Transverse colon (tissue), 4 donors: Measurements from ENCODE around the gene AXIN1. TPM values are rescaled to one million over a fixed set of nuclear protein-coding genes. Genes with fewer than 3 reads are reported as not detected.
A peak's percentile ranks its signal among the peaks of the same experiment; 100 is the strongest.

Source experiments
- DNase-seq: peaks from one replicate; pipeline ENCODE4 v3.0.0-alpha.2; 2019
- H3K27ac ChIP-seq, 4 donors: fragments of 200-600 bp; sonication (generic); 2 replicates each; pipeline ENCODE4 v1.5.1; 2016 to 2018; ENCODE audit warnings: inconsistent platforms in 4 of 4
- H3K27me3 ChIP-seq: fragments of 200-600 bp; sonication (generic); 2 replicates; pipeline ENCODE4 v1.5.1; 2017; ENCODE audit warnings: inconsistent platforms
- H3K36me3 ChIP-seq, 4 donors: fragments of 200-600 bp; sonication (generic); 2 replicates each; pipeline ENCODE4 v1.5.1; 2017 to 2019; ENCODE audit warnings: inconsistent platforms in 4 of 4
- H3K4me1 ChIP-seq, 4 donors: fragments of 200-600 bp; sonication (generic); 2 replicates each; pipeline ENCODE4 v1.5.1; 2017 to 2020; ENCODE audit warnings: inconsistent platforms in 4 of 4
- H3K4me3 ChIP-seq, 4 donors: fragments of 200-600 bp; sonication (generic); 1 replicate in 1 of 4; 2 replicates in 3 of 4; pipeline versions ENCODE4 v1.5.1 to v1.6.1; 2017 to 2019; ENCODE audit warnings: inconsistent platforms in 4 of 4
- H3K9me3 ChIP-seq, 2 donors: fragments of 200-600 bp; sonication (generic); 2 replicates each; pipeline ENCODE4 v1.5.1; 2017 to 2019; ENCODE audit warnings: inconsistent platforms in 2 of 2
- EP300 ChIP-seq: sonication (generic); formaldehyde crosslinking; IDR thresholded peaks from one replicate; pipeline ENCODE4 v1.6.1; 2017; ENCODE audit warnings: antibody characterized with exemption, low read depth
- POLR2A ChIP-seq: fragments of 450-650 bp; IDR thresholded peaks from one replicate; pipeline ENCODE4 v1.6.1; 2016; ENCODE audit warnings: antibody characterized with exemption, mild to moderate bottlenecking, moderate library complexity
- POLR2AphosphoS5 ChIP-seq, 3 donors: sonication (generic); formaldehyde crosslinking; IDR thresholded peaks; one replicate each; pipeline ENCODE4 v1.6.1; 2016; ENCODE audit warnings: antibody characterized with exemption in 3 of 3
- WGBS, 2 donors: methylation state at CpG; one replicate each; pipeline ENCODE4 v1.1.5; 2018; ENCODE audit warnings: low coverage in 1 of 2; 5-methylcytosine and 5-hydroxymethylcytosine counted together
- in situ Hi-C, 4 donors: fragments of 200-750 bp; cut with MboI; loops; one replicate each; pipeline versions ENCODE4 v1.15.0 to v1.15.1; 2017; ENCODE audit warnings: low sequenced_read_pairs in 3 of 4, low pct_ligation_motif_present in 1 of 4, low pct_unique_long_range_greater_than_20kb in 1 of 4
- intact Hi-C: fragments of 100-400 bp; cut with DNase I; formaldehyde crosslinking; loops from one replicate; pipeline ENCODE4 v1.15.1; 2023; ENCODE audit warnings: low total_unique reads
- total RNA-seq, 4 donors: library from RNA; depleted of rRNA; stranded (reverse); fragments of >200 nt; gene quantifications; one replicate each; pipeline ENCODE4 v1.1.0, GENCODE V29; 2016
- TF ChIP-seq, protein P1 (sequence below), 5 experiments: fragments of 200-600 bp in 3 of 5; fragments of 450-650 bp in 2 of 5; sonication (generic) in 3 of 5; IDR thresholded peaks; 1 replicate in 2 of 5; 2 replicates in 3 of 5; pipeline ENCODE4 v1.5.1; 2016 to 2017; ENCODE audit warnings: antibody characterized with exemption in 5 of 5, inconsistent platforms in 3 of 5, mild to moderate bottlenecking in 2 of 5, moderate library complexity in 1 of 5

The AXIN1 gene
- total RNA-seq, 4 donors from 2014 or later, result 41.4 to 73.7 (median 58.7) TPM

DNA sequence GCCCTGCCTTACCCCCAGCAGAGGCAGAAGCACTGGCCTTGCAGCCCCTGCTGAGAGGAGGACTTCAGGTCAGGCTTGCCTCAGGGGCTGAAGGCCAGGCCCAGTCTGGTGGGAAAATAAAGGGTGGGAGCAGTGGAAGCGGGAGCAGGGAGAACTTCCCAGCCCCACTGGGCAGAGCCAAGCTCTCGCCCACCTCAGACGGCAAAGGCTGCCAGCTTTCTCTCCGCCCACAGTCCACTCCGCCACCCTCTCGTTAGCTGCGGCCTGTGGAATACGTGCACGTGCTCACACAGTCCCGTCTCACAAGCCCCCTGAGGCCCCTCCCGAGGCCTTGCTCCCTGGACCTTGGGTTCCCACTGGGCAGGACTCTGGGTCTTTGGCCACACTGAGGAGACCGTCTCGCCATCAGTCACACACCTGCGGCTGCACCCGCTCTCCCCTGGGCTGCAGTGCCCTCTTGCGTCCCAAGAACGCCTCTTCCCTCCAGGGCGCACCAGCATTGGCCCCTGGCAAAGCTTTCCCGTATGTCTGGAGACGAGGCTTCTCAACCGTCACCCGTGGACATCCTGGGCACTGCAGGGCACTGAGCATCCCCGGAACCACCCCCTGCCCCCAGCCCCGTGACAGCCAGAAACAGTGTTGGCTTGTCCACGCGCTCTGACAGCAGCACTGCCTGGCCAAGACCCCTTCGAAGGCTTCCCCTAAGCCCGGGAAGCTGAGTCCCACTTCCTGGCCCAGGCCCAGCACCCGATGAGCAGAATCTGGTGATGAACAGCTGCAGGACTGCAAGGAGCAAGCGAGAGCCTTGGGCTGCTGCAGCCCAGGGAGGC is 9.6 kb upstream of the AXIN1 start:
- 32% methylated on average over 26 of the region's 30 CpGs; no CpG with 5 or more reads in 1 of the 2 donors for WGBS, 2 donors
- peaks cover 0 to 6% (median 3%) of the 10 kb centered on the region in 4 donors for H3K4me1 ChIP-seq
- H3K9me3 ChIP-seq, result no peaks in the 10 kb centered on the region
- H3K27me3 ChIP-seq, result peaks cover 17% of the 10 kb centered on the region
- H3K36me3 ChIP-seq, result no peaks in the 10 kb centered on the region
- no peak overlapping the region for H3K4me3 ChIP-seq
- H3K27ac ChIP-seq, result no peak overlapping the region
- peak; percentile 84 for DNase-seq
- no peak for TF ChIP-seq EP300
- TF ChIP-seq, protein P1, sequence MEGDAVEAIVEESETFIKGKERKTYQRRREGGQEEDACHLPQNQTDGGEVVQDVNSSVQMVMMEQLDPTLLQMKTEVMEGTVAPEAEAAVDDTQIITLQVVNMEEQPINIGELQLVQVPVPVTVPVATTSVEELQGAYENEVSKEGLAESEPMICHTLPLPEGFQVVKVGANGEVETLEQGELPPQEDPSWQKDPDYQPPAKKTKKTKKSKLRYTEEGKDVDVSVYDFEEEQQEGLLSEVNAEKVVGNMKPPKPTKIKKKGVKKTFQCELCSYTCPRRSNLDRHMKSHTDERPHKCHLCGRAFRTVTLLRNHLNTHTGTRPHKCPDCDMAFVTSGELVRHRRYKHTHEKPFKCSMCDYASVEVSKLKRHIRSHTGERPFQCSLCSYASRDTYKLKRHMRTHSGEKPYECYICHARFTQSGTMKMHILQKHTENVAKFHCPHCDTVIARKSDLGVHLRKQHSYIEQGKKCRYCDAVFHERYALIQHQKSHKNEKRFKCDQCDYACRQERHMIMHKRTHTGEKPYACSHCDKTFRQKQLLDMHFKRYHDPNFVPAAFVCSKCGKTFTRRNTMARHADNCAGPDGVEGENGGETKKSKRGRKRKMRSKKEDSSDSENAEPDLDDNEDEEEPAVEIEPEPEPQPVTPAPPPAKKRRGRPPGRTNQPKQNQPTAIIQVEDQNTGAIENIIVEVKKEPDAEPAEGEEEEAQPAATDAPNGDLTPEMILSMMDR (IDR thresholded peaks at IDR 0.05), result peak; percentile 66 to 90 (median 79)
- in situ Hi-C loops, result no loop called here
- intact Hi-C loops, result no loop called here

DNA sequence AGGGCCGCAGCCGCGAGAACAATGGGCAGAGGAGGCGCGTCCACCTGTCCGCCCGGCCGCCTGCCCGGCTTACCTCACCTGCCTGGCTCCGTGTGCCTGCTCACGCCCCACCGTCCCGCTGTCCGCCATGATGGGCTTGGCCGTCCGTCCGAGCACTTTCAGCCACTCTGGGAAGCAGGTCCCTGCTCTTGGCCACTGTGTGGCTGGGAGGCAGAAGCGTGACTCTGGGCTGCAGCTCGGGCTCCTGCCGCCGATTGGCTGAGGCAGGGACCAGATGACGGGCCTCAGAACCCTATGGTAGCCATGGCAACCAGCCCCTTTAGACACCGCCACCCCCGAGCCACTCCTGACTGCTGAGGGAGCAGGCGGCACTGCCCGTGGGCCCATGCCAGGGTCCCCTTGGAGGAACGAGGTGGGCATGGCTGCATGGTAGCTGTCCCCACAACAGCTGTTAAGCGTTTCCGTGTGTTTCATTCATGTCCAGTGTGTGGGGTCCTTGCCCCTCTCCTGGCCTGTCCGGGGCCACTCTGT is 8.9 kb upstream of the AXIN1 start:
- DNase-seq, result no peak
- peaks cover 0 to 6% (median 3%) of the 10 kb centered on the region in 4 donors for H3K4me1 ChIP-seq
- no peak overlapping the region for H3K27ac ChIP-seq
- in situ Hi-C loops, result no loop called here
- intact Hi-C loops, result no loop called here
- TF ChIP-seq POLR2AphosphoS5 (IDR thresholded peaks at IDR 0.05), result no peak
- TF ChIP-seq, protein P1 (IDR thresholded peaks at IDR 0.05), result no peak
- TF ChIP-seq POLR2A, result no peak
- TF ChIP-seq EP300, result no peak
- H3K36me3 ChIP-seq, result no peaks in the 10 kb centered on the region
- peaks cover 17% of the 10 kb centered on the region for H3K27me3 ChIP-seq
- WGBS, 2 donors, result 85% methylated on average over 21 of the region's 30 CpGs; no CpG with 5 or more reads in 1 of the 2 donors
- H3K9me3 ChIP-seq, result no peaks in the 10 kb centered on the region
- no peak overlapping the region for H3K4me3 ChIP-seq

DNA sequence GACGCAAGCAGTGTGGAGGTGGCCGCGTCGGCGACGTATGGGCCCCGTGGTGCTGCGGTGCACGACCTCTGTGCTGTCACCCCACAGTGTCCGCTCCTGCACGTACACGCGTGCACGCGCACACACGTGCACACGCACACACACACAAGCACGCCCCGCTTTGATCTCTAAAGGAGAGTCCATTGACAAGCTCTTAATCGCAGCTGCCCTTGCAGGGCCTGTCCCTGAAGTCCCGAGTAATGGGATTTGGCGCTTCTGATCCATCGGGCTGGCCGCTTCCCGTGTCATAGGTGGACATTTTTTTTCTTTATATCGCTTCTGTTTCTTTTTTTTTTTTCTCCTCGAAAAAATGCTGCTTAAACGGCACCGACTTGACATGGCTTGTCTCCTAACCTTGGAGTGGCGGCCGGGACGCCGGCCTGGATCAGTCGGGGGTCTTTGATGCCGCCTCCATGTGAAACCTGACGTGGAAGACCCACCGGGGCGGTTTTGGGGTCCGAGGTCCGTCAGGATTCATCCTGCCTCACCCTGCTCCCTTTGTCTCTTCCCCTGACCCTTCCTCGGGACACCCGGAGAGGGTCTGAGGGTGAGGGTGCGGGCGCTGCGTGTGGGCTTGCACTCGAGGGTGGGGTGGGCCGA is 8.3 kb upstream of the AXIN1 start:
- intact Hi-C loops, result no loop called here
- TF ChIP-seq POLR2A, result no peak
- no peak for TF ChIP-seq POLR2AphosphoS5 (IDR thresholded peaks at IDR 0.05)
- TF ChIP-seq, protein P1 (IDR thresholded peaks at IDR 0.05), result no peak
- TF ChIP-seq EP300, result no peak
- Histone ChIP-seq H3K36me3 (no peaks in the 10 kb centered on the region), H3K27ac (no peak overlapping the region), H3K9me3 (no peaks in the 10 kb centered on the region), H3K27me3 (peaks cover 17% of the 10 kb centered on the region), H3K4me3 (no peak overlapping the region), H3K4me1 (peaks cover 0 to 6% (median 3%) of the 10 kb centered on the region in 4 donors)
- peak; percentile 5 for DNase-seq
- in situ Hi-C loops, result no loop called here
- 92 to 95% methylated on average over 8 to 47 of the region's 47 CpGs for WGBS, 2 donors

DNA sequence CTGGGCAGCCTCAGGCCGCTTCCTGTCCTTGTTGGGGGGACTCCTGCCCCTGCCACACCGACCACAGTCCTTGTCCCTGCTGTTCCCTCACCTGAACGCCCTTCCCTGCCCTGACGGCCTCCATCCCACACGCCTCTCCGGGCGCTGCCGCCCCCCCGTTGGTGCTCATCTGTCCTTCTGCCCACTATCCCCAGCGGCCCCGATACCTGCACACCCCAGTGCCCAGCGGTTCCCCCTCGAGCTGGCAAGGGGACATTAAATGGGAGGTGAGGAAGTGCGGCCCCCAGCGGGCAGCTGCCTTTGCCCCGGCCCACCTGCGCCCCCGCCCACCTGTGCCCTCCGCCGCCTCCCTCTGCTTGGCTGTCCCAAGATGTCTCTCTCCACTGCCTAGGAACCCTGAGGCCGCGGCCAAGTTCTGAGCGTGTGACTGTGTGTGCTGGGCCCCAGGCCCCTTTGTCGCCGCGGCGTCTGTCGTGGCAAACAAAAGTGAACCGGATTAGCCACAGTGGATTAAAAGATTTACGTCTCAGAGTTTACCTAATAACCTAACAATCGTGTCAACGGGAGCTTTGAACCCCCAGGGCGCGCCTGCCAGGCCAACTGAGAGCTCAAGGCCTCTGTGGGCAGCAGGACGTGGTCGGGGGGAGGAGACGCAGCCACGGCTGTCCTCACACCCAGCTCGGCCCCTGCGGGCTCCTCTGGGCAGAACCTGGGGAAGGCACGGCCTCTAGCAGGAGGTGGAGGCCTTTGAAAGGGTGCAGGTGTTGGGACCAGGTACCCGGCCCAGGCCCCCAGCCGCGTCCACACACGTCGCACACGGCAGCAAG is 7.6 kb upstream of the AXIN1 start:
- intact Hi-C loops, result loop anchor here (10.0 kb wide), 1 partner anchor 115 kb away; no protein-coding TSS in a partner anchor
- TF ChIP-seq EP300 (no peak), POLR2A (no peak), POLR2AphosphoS5 (IDR thresholded peaks at IDR 0.05) (no peak)
- TF ChIP-seq, protein P1 (IDR thresholded peaks at IDR 0.05), result no peak
- peaks cover 17% of the 10 kb centered on the region for H3K27me3 ChIP-seq
- no peak overlapping the region for H3K4me3 ChIP-seq
- H3K27ac ChIP-seq, result no peak overlapping the region
- in situ Hi-C loops, result no loop called here
- no peaks in the 10 kb centered on the region for H3K9me3 ChIP-seq
- no peaks in the 10 kb centered on the region for H3K36me3 ChIP-seq
- H3K4me1 ChIP-seq, result peaks cover 0 to 6% (median 3%) of the 10 kb centered on the region in 4 donors
- DNase-seq, result peak; percentile 7
- 86% methylated on average over 45 of the region's 47 CpGs; no CpG with 5 or more reads in 1 of the 2 donors for WGBS, 2 donors
